ENCODE measurements around the gene CCNI2. TPM values are rescaled to one million over a fixed set of nuclear protein-coding genes. Genes with fewer than 3 reads are reported as not detected.
A peak's percentile ranks its signal among the peaks of the same experiment; 100 is the strongest.

CCNI2 gene
- total and polyA plus RNA-seq, 9 of the 15 experiments (the other 6 are each of a cell fraction or from before 2014, with no cell fraction given): 0.05 to 1.7 (median 0.81) TPM; not detected in 5

GRCh38 chr5:132788508-132788907 is 41.3 kb downstream of the CCNI2 start (continued):
- TF ChIP-seq, protein P1, sequence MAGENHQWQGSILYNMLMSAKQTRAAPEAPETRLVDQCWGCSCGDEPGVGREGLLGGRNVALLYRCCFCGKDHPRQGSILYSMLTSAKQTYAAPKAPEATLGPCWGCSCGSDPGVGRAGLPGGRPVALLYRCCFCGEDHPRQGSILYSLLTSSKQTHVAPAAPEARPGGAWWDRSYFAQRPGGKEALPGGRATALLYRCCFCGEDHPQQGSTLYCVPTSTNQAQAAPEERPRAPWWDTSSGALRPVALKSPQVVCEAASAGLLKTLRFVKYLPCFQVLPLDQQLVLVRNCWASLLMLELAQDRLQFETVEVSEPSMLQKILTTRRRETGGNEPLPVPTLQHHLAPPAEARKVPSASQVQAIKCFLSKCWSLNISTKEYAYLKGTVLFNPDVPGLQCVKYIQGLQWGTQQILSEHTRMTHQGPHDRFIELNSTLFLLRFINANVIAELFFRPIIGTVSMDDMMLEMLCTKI (IDR thresholded peaks at IDR 0.05; ENCODE audit: partially characterized antibody): no peak
- TF ChIP-seq ZBTB1 (CRISPR knock-in tag; IDR thresholded peaks at IDR 0.05; ENCODE audit: borderline replicate concordance, low read depth) (no peak), TCF7 (IDR thresholded peaks at IDR 0.05; ENCODE audit: borderline replicate concordance) (no peak), ZNF431 (CRISPR knock-in tag; IDR thresholded peaks at IDR 0.05) (no peak), ZBTB11 (CRISPR knock-in tag; IDR thresholded peaks at IDR 0.05) (0 out of 6 replicates have a peak, but pooled peaks of 1 of the 3 experiments have one; percentile 50), ZNF609 (CRISPR knock-in tag; IDR thresholded peaks at IDR 0.05; ENCODE audit: borderline replicate concordance) (no peak), NRF1 (conservative IDR thresholded peaks at IDR 0.05 in 1 of 2, IDR thresholded peaks at IDR 0.05 in 1 of 2) (0 out of 4 replicates have a peak, but pooled peaks of 1 of the 2 experiments have one; percentile 14), MTA2 (IDR thresholded peaks at IDR 0.05; ENCODE audit: low read depth) (peak; percentile 48), PBX2 (CRISPR knock-in tag; IDR thresholded peaks at IDR 0.05; ENCODE audit: low read depth) (no peak), PBX2 (tag; conservative IDR thresholded peaks at IDR 0.05; ENCODE audit: low read depth) (peak; percentile 86)
- TF ChIP-seq, protein P2, sequence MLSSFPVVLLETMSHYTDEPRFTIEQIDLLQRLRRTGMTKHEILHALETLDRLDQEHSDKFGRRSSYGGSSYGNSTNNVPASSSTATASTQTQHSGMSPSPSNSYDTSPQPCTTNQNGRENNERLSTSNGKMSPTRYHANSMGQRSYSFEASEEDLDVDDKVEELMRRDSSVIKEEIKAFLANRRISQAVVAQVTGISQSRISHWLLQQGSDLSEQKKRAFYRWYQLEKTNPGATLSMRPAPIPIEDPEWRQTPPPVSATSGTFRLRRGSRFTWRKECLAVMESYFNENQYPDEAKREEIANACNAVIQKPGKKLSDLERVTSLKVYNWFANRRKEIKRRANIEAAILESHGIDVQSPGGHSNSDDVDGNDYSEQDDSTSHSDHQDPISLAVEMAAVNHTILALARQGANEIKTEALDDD (IDR thresholded peaks at IDR 0.05): peak; percentile 66; the same call in 1 of the 2 replicates

All from K562 (cell line).